Urinary bladder (tissue), 4 donors: ENCODE measurements around the gene PGC. TPM values are rescaled to one million over a fixed set of nuclear protein-coding genes. Genes with fewer than 3 reads are reported as not detected.

ENCODE experiments used
- DNase-seq: peaks from one replicate; pipeline ENCODE4 v3.0.0-alpha.2; 2015; ENCODE audit errors: extremely low spot score
- H3K27ac ChIP-seq: one replicate; pipeline ENCODE4 v1.5.1; 2013; ENCODE audit warnings: low read depth, mild to moderate bottlenecking, moderate library complexity
- H3K36me3 ChIP-seq: one replicate; pipeline ENCODE4 v1.6.1; 2013; ENCODE audit warnings: mild to moderate bottlenecking, moderate library complexity; ENCODE audit not compliant: insufficient read depth
- H3K4me1 ChIP-seq: one replicate; pipeline ENCODE4 v1.6.1; 2013; ENCODE audit warnings: mild to moderate bottlenecking, moderate library complexity; ENCODE audit not compliant: insufficient read depth
- H3K4me3 ChIP-seq: one replicate; pipeline ENCODE4 v1.5.1; 2013; ENCODE audit warnings: low read depth, low read length
- WGBS: extraction: QIAGEN DNeasy Blood & Tissue Kit; methylation state at CpG from one replicate; pipeline ENCODE4 v1.1.7; 2013; 5-methylcytosine and 5-hydroxymethylcytosine counted together
- polyA plus RNA-seq: library from polyadenylated mRNA; stranded (reverse); fragments of 200-250 nt; gene quantifications from one replicate; pipeline ENCODE4 v1.2.3, GENCODE V29; 2013
- total RNA-seq: library from RNA; depleted of rRNA; stranded (reverse); fragments of >200 nt; gene quantifications from one replicate; pipeline ENCODE4 v1.2.3, GENCODE V29; 2014
- donor health status: healthy with polysubstance abuse.
- donor health status: healthy.

PGC gene
- total RNA-seq (not detected), polyA plus RNA-seq (not detected)

GRCh38 chr6:41747256-41748101 is at the start of gene PGC:
TSS of gene PGC (minus strand) at chr6:41747397. CDS start at chr6:41747334, 63 bp downstream.
- H3K4me1 ChIP-seq = no peaks in the 10 kb centered on the region
- no peak within 1 kb of the TSS for H3K4me3 ChIP-seq
- WGBS = 89% methylated on average over 15 of the region's 15 CpGs
- H3K36me3 ChIP-seq = no peaks in the 10 kb centered on the region
- DNase-seq = no peak
- H3K27ac ChIP-seq = no peak within 1 kb of the TSS

DNA sequence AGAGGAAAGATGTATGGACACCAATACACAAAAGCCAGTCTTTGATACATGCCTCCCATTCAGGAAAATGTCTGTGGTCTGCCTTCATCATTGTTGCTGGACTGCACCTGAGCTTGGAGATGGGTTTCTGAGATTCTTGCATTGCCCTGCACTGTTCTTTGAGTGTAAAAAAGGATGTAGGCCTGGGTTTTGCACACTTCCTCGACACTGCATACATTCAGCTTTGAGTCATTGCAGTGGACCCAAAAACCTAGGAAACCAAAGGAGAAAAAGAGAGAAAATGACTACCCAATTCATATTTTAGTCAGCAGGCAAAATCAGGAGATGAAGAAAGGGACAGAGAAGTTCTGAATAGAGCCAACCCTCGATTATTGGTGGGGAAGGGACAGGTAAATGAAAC is 49.3 kb upstream of the PGC start:
- Histone ChIP-seq H3K4me3 (no peak overlapping the region), H3K36me3 (no peaks in the 10 kb centered on the region), H3K4me1 (no peaks in the 10 kb centered on the region), H3K27ac (no peak overlapping the region)
- WGBS = 89% methylated on average over 2 of the region's 2 CpGs
- DNase-seq = no peak

GRCh38 chr6:41791984-41792383 is 44.8 kb upstream of the PGC start:
- Histone ChIP-seq H3K4me1 (no peaks in the 10 kb centered on the region), H3K36me3 (no peaks in the 10 kb centered on the region), H3K27ac (no peak overlapping the region), H3K4me3 (no peak overlapping the region)
- 86% methylated on average over 4 of the region's 4 CpGs for WGBS
- no peak for DNase-seq

DNA sequence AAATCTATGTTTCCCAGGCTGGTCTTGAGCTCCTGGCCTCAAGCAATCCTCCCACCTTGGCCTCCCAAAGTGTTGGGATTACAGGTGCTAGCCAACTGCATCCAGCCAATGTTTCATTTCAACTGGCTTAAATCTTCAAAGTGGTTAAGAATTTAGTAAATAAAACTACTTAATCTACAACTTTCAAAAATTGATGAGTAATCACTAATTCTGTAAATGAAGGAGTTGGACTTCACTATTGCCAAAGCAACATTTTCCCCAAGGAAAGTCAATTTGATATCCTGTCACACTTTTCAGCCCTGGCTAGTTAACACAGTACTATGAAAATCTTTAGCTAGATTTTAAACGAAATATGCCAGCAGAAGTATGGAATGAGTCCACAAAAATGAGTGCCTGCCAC is 44.1 kb upstream of the PGC start:
- Histone ChIP-seq H3K27ac (no peak overlapping the region), H3K36me3 (no peaks in the 10 kb centered on the region), H3K4me3 (no peak overlapping the region), H3K4me1 (no peaks in the 10 kb centered on the region)
- no peak for DNase-seq
- 76% methylated on average over 1 of the region's 1 CpG for WGBS

GRCh38 chr6:41790045-41790444 is 42.8 kb upstream of the PGC start:
- no peak overlapping the region for H3K4me3 ChIP-seq
- no peaks in the 10 kb centered on the region for H3K4me1 ChIP-seq
- H3K36me3 ChIP-seq = no peaks in the 10 kb centered on the region
- no peak overlapping the region for H3K27ac ChIP-seq
- WGBS = 97% methylated on average over 1 of the region's 1 CpG
- no peak for DNase-seq

DNA sequence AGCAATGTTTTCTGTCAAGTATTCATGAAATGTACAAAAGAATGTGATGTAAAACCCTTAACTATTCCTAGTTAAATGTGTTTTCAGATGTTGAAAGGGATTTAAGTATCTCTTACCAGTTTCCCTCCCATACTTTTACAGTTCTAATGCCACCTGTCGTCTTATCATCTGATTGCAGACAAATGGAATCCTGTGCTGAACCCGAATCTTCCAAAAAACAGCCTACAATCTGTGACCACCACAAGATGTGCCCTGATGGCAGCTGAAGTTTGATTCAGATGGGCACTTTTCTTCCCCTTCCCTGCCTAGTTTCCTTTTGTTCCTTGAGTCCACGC is 42.2 kb upstream of the PGC start:
- DNase-seq = no peak
- Histone ChIP-seq H3K36me3 (no peaks in the 10 kb centered on the region), H3K4me1 (no peaks in the 10 kb centered on the region), H3K4me3 (no peak overlapping the region), H3K27ac (no peak overlapping the region)
- 80% methylated on average over 3 of the region's 3 CpGs for WGBS

- Histone ChIP-seq H3K4me1 (no peaks in the 10 kb centered on the region), H3K4me3 (peak within 1 kb of the TSS; percentile 65), H3K36me3 (no peaks in the 10 kb centered on the region), H3K27ac (peak within 1 kb of the TSS; percentile 90)
- WGBS = under 1% methylated on average over 55 of the region's 55 CpGs
- DNase-seq = peak; percentile 81
These were observed 40.2 kb upstream of the PGC start, which contains the start of gene TOMM6 for GRCh38 chr6:41787219-41787917. TSS of gene TOMM6 (plus strand) at chr6:41787694. CDS start at chr6:41787698, 4 bp downstream.

DNA sequence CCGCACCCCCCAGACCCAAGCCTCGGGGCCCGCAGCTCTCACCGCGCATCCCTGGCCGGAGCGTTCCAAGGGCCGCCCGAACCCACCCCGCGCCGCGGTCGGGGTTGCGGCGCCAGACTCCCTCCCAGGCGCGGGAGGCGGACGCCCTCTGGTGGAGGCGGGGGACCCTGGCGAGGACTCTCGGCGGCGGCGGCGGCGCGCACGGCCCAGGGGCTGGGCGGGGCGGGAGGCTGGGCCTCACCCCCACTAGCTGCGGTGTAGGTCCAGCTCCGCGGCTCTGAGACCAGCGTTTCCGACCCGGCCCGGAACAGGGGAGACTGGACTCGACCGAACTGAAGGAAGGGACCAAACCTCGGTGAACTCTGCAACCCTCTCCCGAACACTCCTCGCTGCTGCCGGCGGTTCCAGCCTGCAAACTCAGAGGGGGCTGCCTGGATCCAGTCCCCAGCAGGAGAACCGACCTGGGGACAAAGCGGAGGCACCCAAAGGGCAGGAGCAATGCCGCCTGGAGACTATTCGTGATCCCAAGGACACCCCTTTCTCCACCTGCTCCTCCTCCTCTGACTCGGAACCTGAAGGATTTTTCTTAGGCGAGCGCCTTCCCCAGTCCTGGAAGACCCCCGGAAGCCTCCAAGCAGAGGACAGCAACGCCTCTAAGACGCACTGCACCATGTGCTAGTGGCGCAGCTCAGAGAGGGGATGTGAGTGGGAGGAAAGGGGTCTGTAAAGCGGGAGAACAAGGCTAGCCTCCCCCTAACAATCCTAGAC is 39.4 kb upstream of the PGC start:
- WGBS = under 1% methylated on average over 58 of the region's 58 CpGs
- DNase-seq = no peak
- Histone ChIP-seq H3K4me3 (peak overlapping the region; percentile 65), H3K4me1 (no peaks in the 10 kb centered on the region), H3K27ac (peak overlapping the region; percentile 79), H3K36me3 (no peaks in the 10 kb centered on the region)

DNA sequence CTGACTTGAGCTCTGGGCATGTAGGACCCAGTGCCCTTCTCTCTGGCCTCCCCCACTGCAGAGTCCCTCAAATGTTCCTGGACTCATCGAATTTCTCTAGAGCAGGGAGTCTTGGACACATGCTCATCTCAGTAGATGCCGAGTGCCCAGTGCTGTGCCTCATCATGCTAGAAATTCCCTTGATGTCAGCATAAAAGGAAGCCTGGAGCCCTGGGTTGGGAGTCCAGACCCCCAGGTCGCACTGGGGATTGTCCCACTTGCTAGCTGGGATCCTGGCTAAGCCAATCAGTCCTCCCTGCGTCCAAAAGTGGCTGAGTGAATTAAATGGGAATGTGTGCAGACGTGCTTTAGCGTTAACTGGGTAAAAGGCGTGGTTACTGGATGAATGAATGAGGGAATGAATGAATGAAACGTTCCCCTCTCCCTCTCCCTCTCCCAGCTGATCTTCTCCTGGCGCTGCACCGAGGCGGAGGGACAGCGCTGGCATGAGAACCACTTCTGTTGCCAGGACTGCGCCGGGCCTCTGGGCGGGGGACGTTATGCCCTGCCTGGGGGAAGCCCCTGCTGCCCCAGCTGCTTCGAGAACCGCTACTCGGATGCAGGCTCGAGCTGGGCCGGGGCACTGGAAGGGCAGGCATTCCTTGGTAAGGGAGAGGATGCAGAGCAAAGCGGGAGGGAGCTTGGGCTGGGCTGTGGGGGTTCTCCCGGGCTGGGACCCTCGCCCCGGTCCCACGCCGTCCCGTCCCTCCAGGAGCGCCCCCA is 38.7 kb upstream of the PGC start:
- WGBS = 15% methylated on average over 29 of the region's 29 CpGs
- Histone ChIP-seq H3K27ac (no peak overlapping the region), H3K36me3 (no peaks in the 10 kb centered on the region), H3K4me3 (peak overlapping the region; percentile 65), H3K4me1 (no peaks in the 10 kb centered on the region)
- DNase-seq = no peak

DNA sequence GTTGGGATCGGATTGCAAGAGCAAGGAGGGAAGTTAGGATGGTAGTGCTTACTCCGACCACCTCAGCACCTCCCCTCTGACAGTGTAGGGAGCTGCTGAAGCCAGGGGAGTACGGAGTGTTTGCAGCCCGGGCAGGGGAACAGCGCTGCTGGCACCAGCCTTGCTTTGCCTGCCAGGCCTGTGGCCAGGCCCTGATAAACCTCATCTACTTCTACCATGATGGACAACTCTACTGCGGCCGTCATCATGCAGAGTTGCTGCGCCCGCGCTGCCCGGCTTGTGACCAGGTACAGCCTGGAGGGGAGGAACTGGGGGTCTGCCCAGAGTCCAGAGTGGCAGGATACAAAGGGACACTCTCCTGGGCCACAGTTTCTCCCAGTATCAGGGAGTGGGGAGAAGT is 38.1 kb upstream of the PGC start:
- Histone ChIP-seq H3K27ac (no peak overlapping the region), H3K36me3 (no peaks in the 10 kb centered on the region), H3K4me1 (no peaks in the 10 kb centered on the region), H3K4me3 (no peak overlapping the region)
- 80% methylated on average over 11 of the region's 11 CpGs for WGBS
- no peak for DNase-seq

DNA sequence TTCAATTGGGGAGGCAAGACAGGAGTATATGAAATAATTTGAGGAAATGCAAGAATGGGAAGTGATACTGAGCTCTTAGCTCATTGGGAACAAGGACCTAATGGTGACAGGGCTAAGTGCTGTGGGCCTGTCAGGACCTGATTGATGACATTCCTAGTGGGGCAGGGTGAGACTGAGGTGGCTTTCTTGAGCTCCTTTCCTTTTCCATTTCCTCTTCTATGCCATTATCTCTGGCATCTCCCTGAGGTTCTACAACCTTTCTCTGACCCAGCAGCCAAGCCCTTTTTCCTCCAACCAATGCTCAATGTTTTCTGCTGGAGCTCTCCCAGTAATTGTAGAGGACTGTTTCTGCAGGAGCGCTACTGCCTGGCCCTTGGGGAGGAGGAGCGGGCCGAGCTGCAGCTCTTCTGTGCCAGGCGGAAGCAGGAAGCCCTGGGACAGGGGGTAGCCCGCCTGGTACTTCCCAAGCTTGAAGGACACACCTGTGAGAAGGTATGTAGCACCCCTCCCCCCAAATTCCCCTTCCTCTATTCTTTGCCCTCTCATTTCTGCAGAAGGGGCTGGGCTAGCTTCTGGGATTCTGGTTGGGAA is 37.5 kb upstream of the PGC start:
- Histone ChIP-seq H3K4me1 (no peaks in the 10 kb centered on the region), H3K36me3 (no peaks in the 10 kb centered on the region), H3K27ac (peak overlapping the region; percentile 45), H3K4me3 (no peak overlapping the region)
- WGBS = 72% methylated on average over 5 of the region's 5 CpGs
- DNase-seq = no peak

DNA sequence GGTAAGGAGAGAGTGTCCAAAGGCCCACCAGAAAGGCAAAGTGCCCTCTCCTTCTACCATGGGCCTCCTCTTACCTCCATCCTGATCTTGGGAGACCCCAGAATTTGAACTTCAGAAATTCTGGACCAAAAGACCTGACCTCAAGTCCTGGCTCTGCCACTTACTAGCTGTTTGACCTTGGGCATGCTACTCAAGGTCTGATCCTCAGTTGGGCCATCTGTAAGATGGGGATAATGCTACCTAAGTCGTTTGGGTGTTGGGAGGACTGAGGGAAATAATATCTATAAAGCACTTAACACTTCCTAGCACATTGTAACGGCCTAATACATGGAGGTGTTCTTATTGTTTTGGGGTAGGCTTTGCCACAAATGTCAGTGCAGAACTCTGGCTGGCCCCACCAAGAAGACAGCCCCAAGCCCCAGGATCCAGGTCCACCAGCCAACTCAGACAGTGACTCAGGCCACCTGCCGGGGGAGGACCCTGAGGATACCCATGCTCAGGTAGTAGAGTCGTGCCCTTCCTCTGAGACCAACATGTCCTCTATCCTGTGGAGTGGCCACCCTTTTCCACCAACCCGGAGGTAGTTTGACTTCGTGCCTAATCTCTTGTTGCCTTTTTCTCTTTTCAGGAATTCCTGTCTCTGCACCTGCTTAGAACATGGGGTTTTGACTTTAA is 36.0 kb upstream of the PGC start:
- no peak overlapping the region for H3K27ac ChIP-seq
- 74% methylated on average over 6 of the region's 6 CpGs for WGBS
- no peaks in the 10 kb centered on the region for H3K4me1 ChIP-seq
- no peaks in the 10 kb centered on the region for H3K36me3 ChIP-seq
- DNase-seq = no peak
- H3K4me3 ChIP-seq = no peak overlapping the region
